CD4-positive, alpha-beta T cell treated with Interferon gamma for 1 hour (primary cell): ENCODE measurements around the gene GHDC.
A peak's percentile ranks its signal among the peaks of the same experiment; 100 is the strongest.
"Not testable (repeated sequence)": the region's sequence is repeated elsewhere in the genome, so short reads cannot be mapped to it uniquely, and the experiment has no call there.

Experiments used
- DNase-seq: peaks from one replicate; pipeline ENCODE4 v3.0.0-alpha.2; 2020

The GHDC gene

GRCh38 chr17:42201458-42201772 lies 7.1 kb upstream of the GHDC start:
- DNase-seq: no peak

GRCh38 chr17:42200706-42201457 lies 6.6 kb upstream of the GHDC start:
- DNase-seq: no peak

GRCh38 chr17:42199416-42200011 lies 5.2 kb upstream of the GHDC start:
- DNase-seq: no peak

DNA sequence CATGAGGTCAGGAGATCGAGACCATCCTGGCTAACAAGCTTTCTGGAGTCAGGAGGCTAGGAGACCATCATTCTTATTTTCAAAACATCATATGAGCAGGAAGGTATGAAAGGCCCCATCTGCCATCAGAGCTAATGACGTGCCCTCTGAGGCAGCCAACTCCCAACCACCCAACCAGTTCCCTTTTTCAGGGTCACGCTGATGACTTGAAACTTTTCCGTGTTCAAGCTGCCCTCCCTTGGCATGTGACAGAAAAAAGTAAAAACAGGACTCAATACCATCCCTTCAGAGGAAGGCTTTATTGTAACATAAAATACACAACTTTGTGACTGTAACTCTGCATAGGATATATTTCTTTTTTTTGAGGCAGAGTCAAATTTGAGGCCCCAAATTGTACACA lies 4.6 kb upstream of the GHDC start:
- peak; percentile 58 for DNase-seq

DNA sequence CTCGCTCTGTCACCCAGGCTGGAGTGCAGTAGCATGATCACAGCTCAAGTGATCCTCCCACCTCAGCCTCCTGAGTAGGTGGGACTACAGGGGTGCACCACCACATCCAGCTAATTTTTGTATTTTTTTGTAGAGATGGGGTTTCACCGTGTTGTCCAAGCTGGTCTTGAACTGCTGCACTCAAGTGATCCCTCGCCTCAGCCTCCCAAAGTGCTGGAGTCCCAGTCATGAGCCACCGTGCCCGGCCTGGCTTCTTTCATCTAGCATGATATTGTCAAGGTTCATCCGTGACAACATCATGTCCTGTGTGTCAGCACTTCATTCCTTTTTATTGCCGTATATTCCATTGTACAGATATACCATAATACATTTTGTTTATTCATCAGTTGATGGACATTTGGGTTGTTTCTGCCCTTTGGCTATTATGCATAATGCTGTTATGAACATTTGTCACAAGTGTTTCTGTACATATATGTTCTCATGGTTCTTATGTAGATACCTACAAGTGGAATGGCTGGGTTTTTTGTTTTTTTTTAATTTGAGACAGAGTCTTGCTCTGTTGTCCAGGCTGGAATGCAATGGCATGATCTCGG lies 3.4 kb upstream of the GHDC start:
- DNase-seq: no peak

- DNase-seq: no peak
Observed at GRCh38 chr17:42193216-42193968, 902 bp downstream of the GHDC start.

GRCh38 chr17:42192189-42193126 lies 1.8 kb downstream of the GHDC start:
- no peak for DNase-seq

DNA sequence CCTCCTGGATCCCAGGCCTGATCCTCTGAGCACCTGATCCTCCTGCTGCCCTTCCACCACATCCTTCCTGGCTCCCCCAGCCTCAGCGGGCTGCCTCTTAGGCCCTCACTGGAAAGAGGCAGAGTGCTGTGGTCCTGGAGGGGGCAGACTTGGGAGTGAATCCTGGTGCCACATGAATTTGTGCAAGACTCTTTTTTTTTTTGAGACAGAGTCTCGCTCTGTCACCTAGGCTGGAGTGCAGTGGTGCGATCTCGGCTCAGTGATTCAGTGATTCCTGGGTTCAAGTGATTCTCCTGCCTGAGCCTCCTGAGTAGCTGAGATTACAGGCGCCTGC lies 3.1 kb downstream of the GHDC start:
- DNase-seq: no peak

DNA sequence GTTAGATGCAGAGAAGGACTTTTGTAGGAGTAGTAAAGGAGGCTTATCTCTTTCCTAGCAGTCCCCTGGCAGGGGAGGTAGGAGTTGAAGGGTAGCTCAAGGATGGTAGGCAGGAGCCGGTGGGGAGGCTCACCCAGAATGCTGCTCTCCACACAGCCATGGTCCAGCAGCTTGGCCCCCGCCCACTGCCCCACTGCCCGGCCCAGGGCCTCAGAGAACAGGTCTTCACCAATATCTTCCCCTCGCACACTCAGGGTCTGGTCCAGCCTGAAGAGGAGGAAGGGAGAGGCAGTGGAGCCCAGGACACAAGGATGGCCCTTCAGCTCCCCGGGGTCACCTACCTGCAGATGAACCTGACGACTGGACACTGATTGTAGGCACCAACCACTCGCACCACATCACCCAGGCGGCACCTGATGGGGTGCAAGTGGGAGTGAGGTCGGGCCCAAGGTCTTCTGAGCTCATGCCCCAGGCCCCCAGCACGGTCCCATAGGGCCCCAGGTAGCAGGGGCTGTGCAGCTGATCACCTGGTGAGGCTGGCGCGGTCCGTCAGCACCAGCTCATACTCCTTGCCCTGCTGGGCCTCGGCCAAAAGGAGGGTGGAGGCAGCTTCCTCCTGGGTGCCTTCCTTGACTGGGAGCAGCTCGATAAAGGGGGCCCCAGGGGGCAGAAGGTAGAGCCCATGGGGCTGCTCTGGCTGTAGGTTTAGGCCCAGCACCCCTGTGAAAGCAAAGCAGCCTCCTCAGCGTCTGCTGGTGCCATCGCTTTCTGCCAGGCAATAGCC lies 3.6 kb downstream of the GHDC start:
- DNase-seq: no peak

DNA sequence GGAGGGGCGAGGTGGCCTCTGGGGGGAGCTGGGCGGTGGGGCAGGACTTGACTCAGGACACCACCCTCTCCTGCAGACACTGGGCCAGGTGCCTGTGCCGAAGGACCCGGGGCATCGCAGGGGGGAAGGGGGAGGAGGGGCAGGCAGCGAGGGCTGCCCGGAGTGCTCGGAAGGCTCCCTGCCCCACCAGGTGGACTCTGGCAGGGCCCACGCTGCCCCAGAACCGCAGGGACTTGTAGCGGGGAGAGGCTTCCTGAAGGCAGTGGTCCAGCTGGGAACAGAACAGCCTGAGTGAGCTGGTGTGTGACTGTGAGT lies 4.7 kb downstream of the GHDC start:
- DNase-seq: no peak

DNA sequence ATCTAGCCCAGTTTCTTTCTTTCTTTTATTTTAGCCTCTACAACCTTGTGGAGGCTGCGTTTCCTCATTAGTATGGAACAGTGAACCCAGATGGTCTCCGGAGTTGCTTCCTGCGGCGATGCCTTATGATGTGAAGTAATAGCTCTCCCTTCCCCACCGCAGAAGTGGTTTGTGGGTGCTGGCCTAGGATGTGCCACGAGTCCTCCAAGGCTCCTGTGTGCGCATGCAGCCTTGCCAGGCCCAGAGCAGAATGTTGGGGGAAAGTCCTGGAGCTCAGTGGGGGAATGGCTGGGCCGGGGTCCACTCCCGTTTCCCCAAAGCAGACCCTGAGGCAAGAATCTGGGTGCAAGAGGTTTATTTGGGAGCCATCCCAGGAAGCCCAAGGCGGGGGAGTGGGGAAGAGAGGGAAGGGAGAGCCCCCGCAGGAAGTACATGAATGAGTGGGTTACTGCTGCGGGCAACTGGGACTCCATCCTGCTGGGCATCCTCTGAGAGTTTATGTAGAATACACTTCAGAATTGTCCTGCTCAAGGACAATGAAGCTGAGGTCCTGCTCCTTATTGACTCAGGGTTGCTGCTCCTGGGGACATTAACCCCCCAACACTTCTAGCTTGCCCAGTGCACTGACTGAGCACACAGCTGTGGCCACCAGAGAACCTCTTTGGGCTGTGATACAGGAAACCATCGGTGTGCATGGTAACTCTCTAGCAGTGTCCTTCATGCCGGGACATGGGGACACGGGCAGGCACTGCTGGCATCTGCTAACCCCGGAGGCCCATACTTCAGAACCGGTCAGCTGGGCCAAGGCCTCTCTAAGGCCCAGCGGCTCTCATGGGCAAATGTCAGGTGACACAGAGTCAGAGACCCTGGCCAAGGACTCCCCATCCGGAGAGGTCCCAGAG lies 5.3 kb downstream of the GHDC start:
- peak; percentile 24 for DNase-seq

DNA sequence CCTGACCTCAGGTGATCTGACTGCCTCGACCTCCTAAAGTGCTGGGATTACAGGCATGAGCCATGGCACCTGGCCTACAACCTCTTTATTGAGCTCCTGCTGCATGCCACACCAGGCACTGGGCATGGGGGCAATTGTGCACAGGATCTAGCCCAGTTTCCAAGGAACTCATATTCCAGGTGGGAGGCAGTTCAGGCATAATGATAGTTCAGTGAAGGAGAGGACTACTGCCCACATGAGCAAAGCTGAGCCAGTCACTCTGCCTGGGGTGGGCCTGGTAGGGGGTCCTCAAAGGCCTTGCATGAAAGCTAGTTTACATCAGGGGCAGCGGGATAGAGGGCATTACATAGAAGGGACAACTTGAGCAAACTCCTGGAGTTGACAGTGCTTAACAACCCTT lies 6.5 kb downstream of the GHDC start:
- DNase-seq: no peak

DNA sequence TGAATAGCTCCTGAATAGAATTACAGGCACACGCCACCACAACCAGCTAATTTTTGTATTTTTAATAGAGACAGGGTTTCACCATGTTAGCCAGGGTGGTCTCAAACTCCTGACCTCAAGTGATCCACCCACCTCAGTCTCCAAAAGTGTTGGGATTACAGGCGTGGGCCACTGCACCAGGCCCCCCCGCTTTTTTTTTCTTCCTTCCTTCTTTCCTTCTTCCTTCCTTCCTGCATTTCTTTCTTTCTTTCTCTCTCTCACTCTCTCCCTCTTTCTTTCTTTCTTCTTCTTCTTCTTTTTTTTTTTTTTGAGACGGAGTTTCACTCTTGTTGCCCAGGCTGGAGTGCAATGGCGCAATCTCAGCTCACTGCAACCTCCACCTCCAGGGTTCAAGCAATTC lies 8.1 kb downstream of the GHDC start:
- not testable (repeated sequence) for DNase-seq

DNA sequence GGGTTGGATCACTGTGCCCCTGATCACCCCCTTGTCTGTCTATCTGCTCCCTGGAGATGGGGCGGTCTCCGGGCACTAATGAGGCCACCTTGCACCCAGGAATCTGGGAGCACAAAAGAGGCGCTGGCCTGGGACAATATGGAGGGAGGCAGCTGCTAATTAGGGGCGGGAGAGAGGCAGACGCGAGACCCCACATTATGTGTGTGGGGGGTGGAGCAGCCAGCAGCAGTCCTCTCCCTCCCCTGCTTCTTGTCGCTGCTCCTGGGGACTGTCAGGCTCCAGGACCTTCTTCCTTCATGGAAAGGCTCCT lies 8.7 kb downstream of the GHDC start:
- DNase-seq: no peak

DNA sequence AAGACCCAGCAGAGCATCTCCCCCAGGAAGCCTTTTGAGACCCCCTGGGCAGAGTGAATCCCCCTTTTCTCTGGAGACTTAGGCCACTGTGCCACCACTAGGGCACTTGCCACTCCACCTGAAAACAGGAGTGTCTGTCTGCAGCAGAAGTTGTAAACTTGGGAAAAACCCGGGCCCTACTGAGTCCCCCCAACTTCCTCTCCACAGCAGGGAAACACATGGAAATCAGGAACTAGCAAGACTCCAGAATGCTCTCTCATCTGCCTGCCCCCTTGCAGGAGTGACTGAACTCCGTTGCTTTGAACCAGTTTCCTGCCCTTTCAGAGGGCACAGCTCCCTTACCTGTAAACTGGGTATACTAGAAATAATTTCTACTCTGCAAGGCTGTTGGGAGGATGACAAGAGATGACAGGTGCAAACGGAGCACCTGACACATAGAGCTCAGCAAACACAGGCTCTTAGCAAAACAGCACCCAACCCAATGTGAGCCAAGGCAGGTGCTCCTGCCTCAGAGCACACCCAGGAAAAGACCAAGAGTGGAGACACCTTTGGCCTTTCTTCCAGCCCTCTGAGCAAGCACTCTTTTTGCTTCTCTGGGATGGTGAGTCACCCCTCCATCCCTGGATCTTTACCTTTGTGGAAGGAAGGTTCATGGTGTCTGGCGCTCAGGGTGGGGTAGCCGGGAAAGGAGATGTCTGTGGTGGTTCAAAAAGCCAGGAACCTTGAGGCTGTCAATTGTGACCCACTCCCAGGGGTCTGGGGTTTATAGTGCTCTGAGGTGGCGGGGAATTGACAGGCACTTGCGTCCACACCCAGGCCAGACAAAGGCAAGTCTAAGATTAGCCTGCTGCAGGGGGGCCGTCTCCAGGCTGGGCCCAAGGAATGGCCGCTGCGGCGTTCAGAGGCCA lies 9.3 kb downstream of the GHDC start, which contains the start of gene HCRT:
TSS of gene HCRT (minus strand) at position 740 of the 908 bp plus-strand sequence. CDS start at position 653, 87 bp downstream.
- no peak for DNase-seq

DNA sequence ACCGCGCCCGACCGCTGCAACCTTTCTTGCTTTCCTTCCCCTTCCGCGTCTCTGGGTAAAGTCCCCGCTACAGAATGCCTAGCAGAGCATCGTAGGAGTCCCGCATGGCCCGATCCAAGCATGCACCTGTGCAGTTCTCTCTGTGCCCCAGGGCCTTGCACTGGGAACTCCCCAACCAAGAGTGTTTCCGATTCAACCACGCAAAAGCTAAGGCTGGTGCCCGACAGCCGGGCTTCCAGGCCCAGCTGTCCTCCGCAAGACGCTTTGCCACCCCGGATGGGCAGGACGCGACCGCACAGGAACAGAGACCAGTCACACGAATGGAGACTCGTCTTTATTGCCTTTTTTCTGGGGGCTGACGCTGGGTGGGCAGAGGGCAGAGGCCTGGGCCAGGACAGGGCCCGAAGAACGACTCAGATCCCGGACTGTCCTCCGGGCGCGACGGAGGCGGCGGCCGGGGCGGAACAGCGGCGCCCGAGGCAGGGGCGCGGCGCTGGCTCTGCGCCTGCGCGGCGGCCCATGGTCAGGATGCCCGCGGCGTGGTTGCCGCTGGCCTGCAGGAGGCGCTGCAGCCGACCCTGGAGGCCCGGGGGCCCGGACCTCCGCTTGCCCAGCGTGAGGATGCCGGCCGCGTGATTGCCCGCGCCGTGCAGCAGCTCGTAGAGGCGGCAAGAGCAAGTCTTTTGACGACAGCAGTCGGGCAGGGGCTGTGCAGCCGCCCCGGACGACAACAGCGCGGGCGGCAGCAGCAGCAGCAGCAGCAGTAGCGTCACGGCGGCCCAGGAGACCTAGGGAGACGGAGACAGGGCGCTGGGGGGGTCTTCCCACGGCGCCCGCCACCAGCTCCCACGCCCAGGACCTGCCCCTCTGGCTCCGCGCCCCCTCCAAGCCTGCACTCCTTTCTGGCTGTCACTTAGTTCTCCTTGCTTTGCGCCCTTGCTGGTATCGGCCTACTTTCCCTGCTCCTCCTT lies 10.3 kb downstream of the GHDC start:
- peak; percentile 78 for DNase-seq

DNA sequence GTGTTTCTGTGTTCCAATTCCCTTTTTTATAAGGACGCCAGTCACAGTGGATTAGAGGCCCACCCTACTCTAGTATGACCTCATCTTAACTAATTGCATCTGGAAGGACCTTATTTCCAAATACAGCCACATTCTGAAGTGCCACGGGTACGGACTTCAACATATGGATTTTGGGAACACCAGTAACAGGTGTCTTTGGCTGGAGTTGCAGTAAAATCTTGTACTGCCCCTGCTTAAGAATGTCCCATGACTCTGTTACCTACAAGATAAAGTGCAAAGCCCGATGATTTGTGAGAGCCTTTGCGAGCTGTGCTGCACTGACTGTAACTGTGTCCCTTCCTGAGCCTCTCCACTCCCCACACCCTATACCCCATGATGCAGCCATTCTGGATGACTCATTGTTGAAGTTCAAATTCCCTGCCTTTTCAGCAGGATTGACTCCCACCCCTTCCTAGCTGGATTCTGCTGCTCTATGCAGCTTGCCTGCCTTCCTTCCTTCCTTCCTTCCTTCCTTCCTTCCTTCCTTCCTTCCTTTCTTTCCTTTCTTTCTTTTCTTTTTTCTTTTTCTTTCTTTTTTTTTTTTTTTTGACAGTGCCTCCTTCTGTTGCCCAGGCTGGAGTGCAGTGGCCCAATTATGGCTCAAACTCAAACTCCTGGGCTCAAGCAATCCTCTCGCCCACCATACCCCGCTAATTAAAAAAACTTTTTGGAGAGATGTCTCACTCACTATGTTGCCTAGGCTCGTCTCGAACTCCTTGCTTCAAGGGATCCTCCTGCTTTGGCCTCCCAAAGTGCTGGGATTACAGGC lies 11.2 kb downstream of the GHDC start:
- DNase-seq: no peak

- DNase-seq: no peak
Observed at GRCh38 chr17:42181851-42182207, 12.5 kb downstream of the GHDC start.
